GM18858 (cell line): Measurements from ENCODE around the gene HORMAD2.
"Not testable (repeated sequence)": the region's sequence is repeated elsewhere in the genome, so short reads cannot be mapped to it uniquely, and the experiment has no call there.

Experiments used
- ATAC-seq: cut with Tn5 transposase; IDR thresholded peaks from one replicate; pipeline ENCODE4 v1.9.1; 2021; ENCODE audit not compliant: unreplicated experiment

The HORMAD2 gene

GRCh38 chr22:30208631-30209603, 128.7 kb downstream of the HORMAD2 start:
- no peak for ATAC-seq

GRCh38 chr22:30209642-30210041, 129.4 kb downstream of the HORMAD2 start:
- no peak for ATAC-seq

GRCh38 chr22:30210235-30210909, 130.1 kb downstream of the HORMAD2 start:
- no peak for ATAC-seq

GRCh38 chr22:30211124-30211820, 131.0 kb downstream of the HORMAD2 start:
- ATAC-seq, result no peak

GRCh38 chr22:30212363-30212995, 132.2 kb downstream of the HORMAD2 start:
- no peak for ATAC-seq

- no peak for ATAC-seq
Observed at GRCh38 chr22:30212996-30213441, 132.8 kb downstream of the HORMAD2 start.

- no peak for ATAC-seq
Observed at GRCh38 chr22:30214703-30215407, 134.6 kb downstream of the HORMAD2 start.

- ATAC-seq, result not testable (repeated sequence)
Observed at GRCh38 chr22:30216272-30216671, 136.0 kb downstream of the HORMAD2 start.

GRCh38 chr22:30216710-30217109, 136.4 kb downstream of the HORMAD2 start:
- no peak for ATAC-seq

GRCh38 chr22:30217698-30218560, 137.7 kb downstream of the HORMAD2 start:
- ATAC-seq, result no peak

GRCh38 chr22:30219049-30219654, 138.9 kb downstream of the HORMAD2 start:
- no peak for ATAC-seq

- no peak for ATAC-seq
Observed at GRCh38 chr22:30219668-30220278, 139.5 kb downstream of the HORMAD2 start.

- no peak for ATAC-seq
Observed at GRCh38 chr22:30220338-30221012, 140.2 kb downstream of the HORMAD2 start.

- ATAC-seq, result no peak
Observed at GRCh38 chr22:30221121-30221992, 141.1 kb downstream of the HORMAD2 start.

- no peak for ATAC-seq
Observed at GRCh38 chr22:30222321-30222720, 142.1 kb downstream of the HORMAD2 start.

- no peak for ATAC-seq
Observed at GRCh38 chr22:30223303-30223702, 143.0 kb downstream of the HORMAD2 start.
